BLaER1 treated with 17β-estradiol and CSF1 and Interleukin-3, amounts not matched to agents 10 nM and 100 nM (cell line): Measurements from ENCODE around the gene NDUFAF5.

ENCODE experiments used
- H3K27ac ChIP-seq, 11 experiments: shearing (Covaris generic); formaldehyde crosslinking; 2 replicates each; pipeline ENCODE4 v1.8.1; 2022
- H3K27me3 ChIP-seq, 11 experiments: shearing (Covaris generic); formaldehyde crosslinking; 2 replicates each; pipeline ENCODE4 v1.8.1; 2022
- H3K36me3 ChIP-seq, 11 experiments: shearing (Covaris generic); formaldehyde crosslinking; 2 replicates each; pipeline ENCODE4 v1.8.1; 2022
- H3K4me1 ChIP-seq, 10 experiments: shearing (Covaris generic); formaldehyde crosslinking; 2 replicates each; pipeline ENCODE4 v1.8.1; 2022
- H3K4me2 ChIP-seq, 11 experiments: shearing (Covaris generic); formaldehyde crosslinking; 2 replicates each; pipeline ENCODE4 v1.8.1; 2022
- H3K4me3 ChIP-seq, 10 experiments: shearing (Covaris generic); formaldehyde crosslinking; 2 replicates each; pipeline ENCODE4 v1.8.1; 2022
- H3K9ac ChIP-seq, 11 experiments: shearing (Covaris generic); formaldehyde crosslinking; 2 replicates each; pipeline ENCODE4 v1.8.1; 2022
- H3K9me3 ChIP-seq, 11 experiments: shearing (Covaris generic); formaldehyde crosslinking; replicated peaks in 1 of 11; 2 replicates each; pipeline ENCODE4 v1.8.1; 2022
- H4K20me1 ChIP-seq, 11 experiments: shearing (Covaris generic); formaldehyde crosslinking; 2 replicates each; pipeline ENCODE4 v1.8.1; 2022
- Cebpa-rat ChIP-seq, 11 experiments: shearing (Covaris generic); IDR thresholded peaks; 2 replicates each; pipeline ENCODE4 v1.8.1; 2022

The NDUFAF5 gene

DNA sequence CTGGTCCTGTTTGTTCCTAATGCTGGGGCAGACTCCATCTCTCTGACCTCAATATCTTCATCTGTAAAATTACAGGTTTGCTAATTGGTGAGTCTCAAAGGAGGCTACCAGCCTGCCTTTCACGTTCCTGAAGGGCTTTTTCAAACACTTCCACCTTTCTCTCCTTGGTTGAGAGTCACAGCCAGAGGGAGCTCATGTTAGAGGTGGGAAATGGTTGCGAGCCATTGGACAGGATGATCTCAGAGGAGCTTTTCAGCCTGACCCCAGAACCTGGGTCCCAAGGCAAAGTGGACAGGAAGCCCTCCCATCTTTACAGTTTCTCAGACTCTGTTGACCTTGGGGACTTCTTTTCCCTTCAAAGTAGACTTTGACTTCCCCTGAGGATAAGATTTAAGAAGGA is 37.6 kb downstream of the NDUFAF5 start:
- H4K20me1 ChIP-seq, result 0 out of 22 replicates have a peak, but pooled peaks cover 0 to 8% (median 0%) of the 10 kb centered on the region in 11 experiments
- no peak for TF ChIP-seq Cebpa-rat (IDR thresholded peaks at IDR 0.05)
- no peak overlapping the region for H3K9ac ChIP-seq
- no peak overlapping the region for H3K4me2 ChIP-seq
- no peaks in the 10 kb centered on the region for H3K27me3 ChIP-seq
- H3K9me3 ChIP-seq, result no peaks in the 10 kb centered on the region
- peaks cover 16 to 41% (median 26%) of the 10 kb centered on the region in 11 experiments for H3K36me3 ChIP-seq
- peaks cover 8 to 26% (median 13%) of the 10 kb centered on the region in 10 experiments for H3K4me1 ChIP-seq
- no peak overlapping the region for H3K27ac ChIP-seq
- H3K4me3 ChIP-seq, result no peak overlapping the region

- Histone ChIP-seq H3K27me3 (no peaks in the 10 kb centered on the region), H3K4me2 (peak overlapping the region in 5 of 11 experiments; percentile 37 to 63 (median 46); a peak in 5 of 22 replicates), H4K20me1 (0 out of 22 replicates have a peak, but pooled peaks cover 0 to 8% (median 0%) of the 10 kb centered on the region in 11 experiments), H3K4me3 (no peak overlapping the region), H3K9ac (no peak overlapping the region), H3K27ac (no peak overlapping the region), H3K9me3 (no peaks in the 10 kb centered on the region), H3K4me1 (peaks cover 8 to 26% (median 13%) of the 10 kb centered on the region in 10 experiments), H3K36me3 (peaks cover 4 to 22% (median 12%) of the 10 kb centered on the region in 11 experiments; a peak in 12 of 22 replicates)
- TF ChIP-seq Cebpa-rat (IDR thresholded peaks at IDR 0.05), result no peak
These were observed 39.6 kb downstream of the NDUFAF5 start for GRCh38 chr20:13824459-13824858.

DNA sequence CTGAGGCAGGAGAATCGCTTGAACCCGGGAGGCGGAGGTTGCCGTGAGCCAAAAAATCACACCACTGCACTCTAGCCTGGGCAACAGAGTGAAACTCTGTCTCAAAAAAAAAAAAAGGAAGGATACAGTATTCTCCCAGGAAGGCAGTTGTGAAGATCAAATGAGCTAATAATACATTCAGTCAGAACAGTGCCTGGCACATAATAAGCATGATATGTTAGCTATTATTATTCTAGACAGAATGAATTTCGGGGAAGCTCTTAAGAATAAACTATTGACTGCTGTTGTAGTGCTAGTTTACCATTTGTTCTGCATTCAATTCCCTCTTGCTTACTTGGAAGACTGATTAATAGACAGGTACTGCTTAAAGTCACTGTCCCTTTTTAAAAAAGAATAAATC is 40.6 kb downstream of the NDUFAF5 start:
- TF ChIP-seq Cebpa-rat (IDR thresholded peaks at IDR 0.05), result no peak
- no peak overlapping the region for H3K9ac ChIP-seq
- H3K27ac ChIP-seq, result no peak overlapping the region
- H3K4me1 ChIP-seq, result peaks cover 8 to 26% (median 13%) of the 10 kb centered on the region in 10 experiments
- no peaks in the 10 kb centered on the region for H3K9me3 ChIP-seq
- H3K4me3 ChIP-seq, result no peak overlapping the region
- peaks cover 4 to 16% (median 10%) of the 10 kb centered on the region in 11 experiments; a peak in 11 of 22 replicates for H3K36me3 ChIP-seq
- H3K27me3 ChIP-seq, result no peaks in the 10 kb centered on the region
- peak overlapping the region; percentile 17 to 63 (median 40); a peak in 19 of 22 replicates for H3K4me2 ChIP-seq
- 0 out of 22 replicates have a peak, but pooled peaks cover 0 to under 1% (median 0%) of the 10 kb centered on the region in 11 experiments for H4K20me1 ChIP-seq

GRCh38 chr20:13831476-13831875 is 46.6 kb downstream of the NDUFAF5 start:
- no peaks in the 10 kb centered on the region for H3K27me3 ChIP-seq
- no peak overlapping the region for H3K9ac ChIP-seq
- no peaks in the 10 kb centered on the region for H4K20me1 ChIP-seq
- H3K4me3 ChIP-seq, result no peak overlapping the region
- no peak overlapping the region for H3K4me2 ChIP-seq
- H3K27ac ChIP-seq, result no peak overlapping the region
- H3K36me3 ChIP-seq, result no peaks in the 10 kb centered on the region
- no peaks in the 10 kb centered on the region; a peak in 1 of 20 replicates for H3K4me1 ChIP-seq
- H3K9me3 ChIP-seq, result peaks cover 0 to 4% (median 0%) of the 10 kb centered on the region in 11 experiments; a peak in 1 of 22 replicates
- no peak for TF ChIP-seq Cebpa-rat (IDR thresholded peaks at IDR 0.05)

DNA sequence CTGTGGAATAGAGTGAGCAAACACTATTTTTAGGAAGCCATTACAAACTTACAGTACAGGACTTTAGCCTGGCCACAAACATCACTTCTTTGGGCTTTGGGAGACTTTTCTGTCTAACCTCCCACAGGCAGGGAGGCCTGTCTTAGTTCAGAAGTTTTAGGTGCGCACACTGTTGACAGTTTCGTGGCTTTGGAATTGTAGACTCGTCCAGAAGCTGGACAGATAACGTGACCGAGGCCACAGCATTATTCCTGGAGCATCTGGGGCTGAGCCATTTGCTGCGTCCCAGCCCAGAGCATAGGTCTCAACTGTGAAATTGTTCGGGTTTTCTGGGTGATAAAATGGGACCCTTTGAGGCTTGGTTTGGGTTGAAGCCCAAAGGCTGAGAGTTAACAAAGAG is 53.8 kb downstream of the NDUFAF5 start:
- no peaks in the 10 kb centered on the region for H3K4me1 ChIP-seq
- no peak overlapping the region for H3K27ac ChIP-seq
- H3K36me3 ChIP-seq, result no peaks in the 10 kb centered on the region
- H3K4me2 ChIP-seq, result no peak overlapping the region
- no peaks in the 10 kb centered on the region for H4K20me1 ChIP-seq
- no peaks in the 10 kb centered on the region for H3K9me3 ChIP-seq
- no peak overlapping the region for H3K9ac ChIP-seq
- H3K27me3 ChIP-seq, result no peaks in the 10 kb centered on the region
- H3K4me3 ChIP-seq, result no peak overlapping the region
- TF ChIP-seq Cebpa-rat (IDR thresholded peaks at IDR 0.05), result no peak

- Histone ChIP-seq H3K4me3 (no peak overlapping the region), H3K4me2 (no peak overlapping the region), H3K27ac (no peak overlapping the region), H3K9me3 (no peaks in the 10 kb centered on the region), H3K4me1 (no peaks in the 10 kb centered on the region), H3K27me3 (no peaks in the 10 kb centered on the region), H3K36me3 (no peaks in the 10 kb centered on the region), H3K9ac (no peak overlapping the region), H4K20me1 (no peaks in the 10 kb centered on the region)
- no peak for TF ChIP-seq Cebpa-rat (IDR thresholded peaks at IDR 0.05)
These were observed 54.7 kb downstream of the NDUFAF5 start for GRCh38 chr20:13839421-13840092.

GRCh38 chr20:13840093-13840465 is 55.3 kb downstream of the NDUFAF5 start:
- Histone ChIP-seq H3K4me2 (no peak overlapping the region), H3K27ac (no peak overlapping the region), H4K20me1 (no peaks in the 10 kb centered on the region), H3K4me3 (no peak overlapping the region), H3K36me3 (no peaks in the 10 kb centered on the region), H3K4me1 (no peaks in the 10 kb centered on the region), H3K27me3 (no peaks in the 10 kb centered on the region), H3K9ac (no peak overlapping the region), H3K9me3 (no peaks in the 10 kb centered on the region)
- no peak for TF ChIP-seq Cebpa-rat (IDR thresholded peaks at IDR 0.05)

DNA sequence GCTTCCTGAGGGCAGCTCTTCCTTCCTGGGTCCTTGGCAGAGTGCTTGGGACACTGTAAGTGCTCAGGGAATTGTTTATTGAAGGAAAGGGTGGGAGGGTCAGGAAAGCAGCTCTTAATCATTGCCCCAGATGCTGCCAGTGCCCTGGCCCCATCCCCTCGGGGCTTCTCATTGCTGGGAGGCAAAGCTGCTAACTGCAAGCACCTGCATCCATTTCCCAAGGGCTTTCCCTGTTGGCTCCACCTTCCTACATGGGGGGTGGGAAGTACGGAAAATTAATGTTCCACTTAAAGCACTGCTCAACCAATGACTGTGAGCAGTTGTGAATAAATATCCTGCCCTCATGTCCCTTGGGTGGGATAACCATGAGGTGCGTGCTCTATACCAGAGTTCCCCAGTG is 56.4 kb downstream of the NDUFAF5 start:
- no peak overlapping the region for H3K4me3 ChIP-seq
- H3K9me3 ChIP-seq, result no peaks in the 10 kb centered on the region

DNA sequence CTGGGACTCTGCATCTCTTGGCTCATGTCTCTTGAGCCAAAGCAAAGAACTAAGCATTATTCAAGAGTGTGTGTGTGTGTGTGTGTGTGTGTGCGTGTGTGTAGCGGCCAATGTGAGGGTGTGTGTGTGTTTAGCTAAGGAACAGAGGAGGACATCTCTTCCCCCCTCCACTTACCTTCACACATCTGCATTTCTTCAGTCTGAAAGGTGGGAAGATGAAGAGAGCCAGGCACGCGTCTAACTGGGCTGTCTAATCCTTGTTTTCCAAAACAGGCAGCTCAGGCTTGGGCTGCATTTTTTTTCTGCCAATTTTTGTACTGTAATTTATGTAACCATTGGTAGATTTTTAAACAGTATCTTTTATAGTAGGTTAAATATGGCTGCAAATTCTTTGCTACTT is 59.5 kb downstream of the NDUFAF5 start:
- no peak overlapping the region for H3K27ac ChIP-seq
- H3K4me2 ChIP-seq, result no peak overlapping the region
- H3K9ac ChIP-seq, result no peak overlapping the region
- no peaks in the 10 kb centered on the region for H3K27me3 ChIP-seq
- H3K9me3 ChIP-seq, result peaks cover 0 to 9% (median 0%) of the 10 kb centered on the region in 11 experiments; a peak in 5 of 22 replicates
- no peaks in the 10 kb centered on the region for H4K20me1 ChIP-seq
- no peak for TF ChIP-seq Cebpa-rat (IDR thresholded peaks at IDR 0.05)
- no peaks in the 10 kb centered on the region for H3K4me1 ChIP-seq
- no peaks in the 10 kb centered on the region for H3K36me3 ChIP-seq
- H3K4me3 ChIP-seq, result no peak overlapping the region

More for the DNA sequence above, 56.4 kb downstream of the NDUFAF5 start:
- H3K27me3 ChIP-seq, result no peaks in the 10 kb centered on the region
- H3K4me1 ChIP-seq, result no peaks in the 10 kb centered on the region
- H3K4me2 ChIP-seq, result no peak overlapping the region
- H3K9ac ChIP-seq, result no peak overlapping the region
- TF ChIP-seq Cebpa-rat (IDR thresholded peaks at IDR 0.05), result no peak
- no peak overlapping the region for H3K27ac ChIP-seq
- H4K20me1 ChIP-seq, result no peaks in the 10 kb centered on the region
- no peaks in the 10 kb centered on the region for H3K36me3 ChIP-seq

- H3K4me3 ChIP-seq, result no peak overlapping the region
- H3K36me3 ChIP-seq, result no peaks in the 10 kb centered on the region
- no peak overlapping the region for H3K4me2 ChIP-seq
- no peak overlapping the region for H3K27ac ChIP-seq
- H3K9me3 ChIP-seq, result peaks cover 0 to 9% (median 0%) of the 10 kb centered on the region in 11 experiments; a peak in 5 of 22 replicates
- no peaks in the 10 kb centered on the region for H3K4me1 ChIP-seq
- H4K20me1 ChIP-seq, result no peaks in the 10 kb centered on the region
- no peak overlapping the region for H3K9ac ChIP-seq
- no peaks in the 10 kb centered on the region for H3K27me3 ChIP-seq
- no peak for TF ChIP-seq Cebpa-rat (IDR thresholded peaks at IDR 0.05)
These were observed 66.5 kb downstream of the NDUFAF5 start for GRCh38 chr20:13851279-13851678.
